ENCODE data around the gene HNF1A.

GRCh38 chr12:120938496-120938895 lies 39.8 kb upstream of the HNF1A start:
- no peak for TF ChIP-seq CTCF (IDR thresholded peaks at IDR 0.05 in 2 of 3, conservative IDR thresholded peaks at IDR 0.05 in 1 of 3; ENCODE audit: insufficient read depth in 2 of 3, low read depth in 1 of 3, low read length in 3 of 3)
- TF ChIP-seq, protein P1, sequence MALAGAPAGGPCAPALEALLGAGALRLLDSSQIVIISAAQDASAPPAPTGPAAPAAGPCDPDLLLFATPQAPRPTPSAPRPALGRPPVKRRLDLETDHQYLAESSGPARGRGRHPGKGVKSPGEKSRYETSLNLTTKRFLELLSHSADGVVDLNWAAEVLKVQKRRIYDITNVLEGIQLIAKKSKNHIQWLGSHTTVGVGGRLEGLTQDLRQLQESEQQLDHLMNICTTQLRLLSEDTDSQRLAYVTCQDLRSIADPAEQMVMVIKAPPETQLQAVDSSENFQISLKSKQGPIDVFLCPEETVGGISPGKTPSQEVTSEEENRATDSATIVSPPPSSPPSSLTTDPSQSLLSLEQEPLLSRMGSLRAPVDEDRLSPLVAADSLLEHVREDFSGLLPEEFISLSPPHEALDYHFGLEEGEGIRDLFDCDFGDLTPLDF (CRISPR knock-in tag; IDR thresholded peaks at IDR 0.05) = no peak

Data from K562 (cell line).